Measurements from ENCODE around the gene CTNNA2. TPM values are rescaled to one million over a fixed set of nuclear protein-coding genes. Genes with fewer than 3 reads are reported as not detected.

Gene CTNNA2
- polyA plus RNA-seq, 2 of the 4 experiments (the other 2 are of a cell fraction): 0.50 to 0.94 TPM

- Histone ChIP-seq H3K27ac (no peak overlapping the region), H3K4me2 (no peak overlapping the region), H3K4me3 (no peak overlapping the region), H3K4me1 (no peaks in the 10 kb centered on the region), H3K9me3 (no peaks in the 10 kb centered on the region; the same call in 2 of the 3 replicates)
- ChIA-PET POLR2A (no interaction called here), CTCF (no interaction called here)
- ATAC-seq (no peak), FAIRE-seq (no peak), DNase-seq (ENCODE audit: low read depth in 1 of 2, low spot score in 1 of 2) (no peak)
- no peak for TF ChIP-seq BCL3 (IDR thresholded peaks at IDR 0.05)
- no peak for TF ChIP-seq FOSL2 (IDR thresholded peaks at IDR 0.05)
- no peak for TF ChIP-seq FOSL2 (CRISPR knock-in tag; IDR thresholded peaks at IDR 0.05)
- TF ChIP-seq CHD4 (IDR thresholded peaks at IDR 0.05; ENCODE audit: borderline replicate concordance): no peak
- no peak for TF ChIP-seq KDM5A (IDR thresholded peaks at IDR 0.05)
- no peak for TF ChIP-seq RARB (CRISPR knock-in tag; IDR thresholded peaks at IDR 0.05)
- TF ChIP-seq NFE2L2 (conservative IDR thresholded peaks at IDR 0.05; ENCODE audit: low read length): no peak
- TF ChIP-seq EHF (CRISPR knock-in tag; IDR thresholded peaks at IDR 0.05): no peak
- TF ChIP-seq HOXB5 (CRISPR knock-in tag; IDR thresholded peaks at IDR 0.05): no peak
- no peak for TF ChIP-seq SREBF2 (IDR thresholded peaks at IDR 0.05)
- TF ChIP-seq RFX5 (IDR thresholded peaks at IDR 0.05): no peak
- TF ChIP-seq KDM1A (IDR thresholded peaks at IDR 0.05; ENCODE audit: low read depth): no peak
- TF ChIP-seq, protein P1, sequence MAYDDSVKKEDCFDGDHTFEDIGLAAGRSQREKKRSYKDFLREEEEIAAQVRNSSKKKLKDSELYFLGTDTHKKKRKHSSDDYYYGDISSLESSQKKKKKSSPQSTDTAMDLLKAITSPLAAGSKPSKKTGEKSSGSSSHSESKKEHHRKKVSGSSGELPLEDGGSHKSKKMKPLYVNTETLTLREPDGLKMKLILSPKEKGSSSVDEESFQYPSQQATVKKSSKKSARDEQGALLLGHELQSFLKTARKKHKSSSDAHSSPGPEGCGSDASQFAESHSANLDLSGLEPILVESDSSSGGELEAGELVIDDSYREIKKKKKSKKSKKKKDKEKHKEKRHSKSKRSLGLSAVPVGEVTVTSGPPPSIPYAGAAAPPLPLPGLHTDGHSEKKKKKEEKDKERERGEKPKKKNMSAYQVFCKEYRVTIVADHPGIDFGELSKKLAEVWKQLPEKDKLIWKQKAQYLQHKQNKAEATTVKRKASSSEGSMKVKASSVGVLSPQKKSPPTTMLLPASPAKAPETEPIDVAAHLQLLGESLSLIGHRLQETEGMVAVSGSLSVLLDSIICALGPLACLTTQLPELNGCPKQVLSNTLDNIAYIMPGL (CRISPR knock-in tag; IDR thresholded peaks at IDR 0.05; ENCODE audit: borderline replicate concordance): no peak
- WGBS (ENCODE audit: missing lambda C conversion rate): 24% methylated on average over 5 of the region's 5 CpGs
These were observed 775.7 kb downstream of the CTNNA2 start for GRCh38 chr2:80288576-80288975.

DNA sequence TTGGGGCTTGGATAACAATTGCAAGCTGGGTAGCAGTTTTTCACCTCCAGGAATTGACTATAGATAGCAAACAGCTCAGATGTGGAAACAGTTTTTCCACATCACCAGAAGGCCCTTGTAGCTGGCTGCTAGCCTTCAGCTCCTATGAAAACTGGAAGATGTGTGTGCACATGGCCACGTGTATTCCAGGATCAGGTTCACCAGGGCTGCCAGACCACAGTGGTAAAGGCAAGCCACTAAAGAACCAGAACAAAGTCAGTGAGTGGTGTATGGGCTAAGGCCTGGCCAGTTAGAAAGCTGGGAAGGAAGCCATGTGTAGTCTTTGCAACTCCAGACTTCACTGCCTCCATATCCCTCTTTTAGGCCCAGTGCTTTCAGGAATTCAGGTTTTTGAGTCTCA lies 778.8 kb downstream of the CTNNA2 start:
- H3K27ac ChIP-seq: no peak overlapping the region
- no peak overlapping the region for H3K4me3 ChIP-seq
- TF ChIP-seq NR3C1 (IDR thresholded peaks at IDR 0.05) (no peak), KDM5A (IDR thresholded peaks at IDR 0.05) (no peak), ZSCAN20 (CRISPR knock-in tag; IDR thresholded peaks at IDR 0.05) (no peak), HOXB5 (CRISPR knock-in tag; IDR thresholded peaks at IDR 0.05) (no peak), JUNB (IDR thresholded peaks at IDR 0.05) (no peak), CEBPB (IDR thresholded peaks at IDR 0.05) (no peak), FOSB (CRISPR knock-in tag; IDR thresholded peaks at IDR 0.05) (no peak), MAFK (IDR thresholded peaks at IDR 0.05; ENCODE audit: partially characterized antibody) (no peak), CTCF (IDR thresholded peaks at IDR 0.05) (no peak), HOXA7 (CRISPR knock-in tag; IDR thresholded peaks at IDR 0.05) (no peak)
- TF ChIP-seq, protein P2, sequence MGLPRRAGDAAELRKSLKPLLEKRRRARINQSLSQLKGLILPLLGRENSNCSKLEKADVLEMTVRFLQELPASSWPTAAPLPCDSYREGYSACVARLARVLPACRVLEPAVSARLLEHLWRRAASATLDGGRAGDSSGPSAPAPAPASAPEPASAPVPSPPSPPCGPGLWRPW (IDR thresholded peaks at IDR 0.05): no peak
- WGBS (ENCODE audit: missing lambda C conversion rate): 0% methylated on average over 1 of the region's 1 CpG
- ChIA-PET POLR2A (no interaction called here), CTCF (no interaction called here)
- FAIRE-seq: no peak
- no peak for DNase-seq (ENCODE audit: low read depth in 1 of 2, low spot score in 1 of 2)
- H3K9me3 ChIP-seq: no peaks in the 10 kb centered on the region
- no peaks in the 10 kb centered on the region for H3K4me1 ChIP-seq
- no peak overlapping the region for H3K4me2 ChIP-seq
- ATAC-seq: no peak

DNA sequence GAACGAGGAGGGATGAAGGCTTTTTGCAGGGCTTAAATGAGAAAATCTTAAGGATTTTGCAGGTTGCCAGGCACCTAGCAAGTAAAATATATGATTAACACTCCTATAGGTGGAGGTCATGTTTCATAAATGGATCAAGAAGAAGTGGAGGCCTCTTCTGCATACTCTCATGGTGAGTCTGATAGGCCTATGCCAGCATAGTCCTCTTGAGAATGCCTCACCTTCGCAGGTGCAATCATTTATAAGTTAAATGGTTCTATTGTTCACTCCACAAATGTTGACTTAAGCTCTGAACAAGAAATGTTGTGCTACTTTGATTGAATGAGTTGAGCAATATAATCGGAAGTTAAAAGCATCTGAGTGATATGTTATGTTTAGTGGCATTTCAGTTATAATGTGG lies 779.6 kb downstream of the CTNNA2 start:
- POLR2A ChIA-PET: no interaction called here
- WGBS (ENCODE audit: missing lambda C conversion rate): 8% methylated on average over 3 of the region's 3 CpGs
- no peaks in the 10 kb centered on the region for H3K9me3 ChIP-seq

More for the DNA sequence above, 779.6 kb downstream of the CTNNA2 start:
- FAIRE-seq: no peak
- Histone ChIP-seq H3K4me1 (no peaks in the 10 kb centered on the region), H3K4me3 (no peak overlapping the region), H3K27ac (no peak overlapping the region), H3K4me2 (no peak overlapping the region)
- no peak for TF ChIP-seq TFCP2L1 (CRISPR knock-in tag; IDR thresholded peaks at IDR 0.05)
- TF ChIP-seq, protein P3, sequence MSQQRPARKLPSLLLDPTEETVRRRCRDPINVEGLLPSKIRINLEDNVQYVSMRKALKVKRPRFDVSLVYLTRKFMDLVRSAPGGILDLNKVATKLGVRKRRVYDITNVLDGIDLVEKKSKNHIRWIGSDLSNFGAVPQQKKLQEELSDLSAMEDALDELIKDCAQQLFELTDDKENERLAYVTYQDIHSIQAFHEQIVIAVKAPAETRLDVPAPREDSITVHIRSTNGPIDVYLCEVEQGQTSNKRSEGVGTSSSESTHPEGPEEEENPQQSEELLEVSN (IDR thresholded peaks at IDR 0.05; ENCODE audit: borderline replicate concordance, low read depth): no peak
- TF ChIP-seq POLR2A (IDR thresholded peaks at IDR 0.05; ENCODE audit: low read length): no peak
- no peak for TF ChIP-seq ZSCAN20 (CRISPR knock-in tag; IDR thresholded peaks at IDR 0.05)
- TF ChIP-seq RAD21 (conservative IDR thresholded peaks at IDR 0.05 in 1 of 2, IDR thresholded peaks at IDR 0.05 in 1 of 2): no peak
- TF ChIP-seq MAZ (IDR thresholded peaks at IDR 0.05; ENCODE audit: borderline replicate concordance, low read depth, low read length): no peak
- TF ChIP-seq HDAC2 (IDR thresholded peaks at IDR 0.05): no peak
- TF ChIP-seq CHD2 (IDR thresholded peaks at IDR 0.05; ENCODE audit: low read length, partially characterized antibody): no peak
- no peak for DNase-seq (ENCODE audit: low read depth in 1 of 2, low spot score in 1 of 2)
- CTCF ChIA-PET: no interaction called here
- no peak for ATAC-seq

Measured in A549 (cell line).